A549 (cell line): ENCODE measurements around the gene CYP27B1.

Experiments used
- CEBPB ChIP-seq, 2 experiments: fragments of >200 bp in 1 of 2; sonication (Bioruptor Twin) in 1 of 2; formaldehyde crosslinking in 1 of 2; IDR thresholded peaks; 2 replicates each; pipeline ENCODE4 v1.6.1; 2012 to 2016
- ESRRA ChIP-seq: fragments of 150-350 bp; IDR thresholded peaks from 2 replicates; pipeline ENCODE4 v1.6.1; 2014; ENCODE audit warnings: mild to moderate bottlenecking, low read length, borderline replicate concordance
- POLR2A ChIP-seq: IDR thresholded peaks from 2 replicates; pipeline ENCODE4 v1.6.1; 2012; ENCODE audit warnings: mild to moderate bottlenecking, low read length
- POLR2AphosphoS2 ChIP-seq: conservative IDR thresholded peaks from 2 replicates; pipeline ENCODE4 v1.6.1; 2012; ENCODE audit warnings: low read length, improper control_type of control experiment, inconsistent platforms
- ZC3H11A ChIP-seq: fragments of 450-650 bp; IDR thresholded peaks from 2 replicates; pipeline ENCODE4 v1.6.1; 2014; ENCODE audit warnings: antibody characterized with exemption, mild to moderate bottlenecking
- TF ChIP-seq, protein P1 (sequence below): fragments of >200 bp; sonication (Bioruptor Twin); formaldehyde crosslinking; IDR thresholded peaks from 3 replicates; pipeline ENCODE4 v1.5.1; 2016
- TF ChIP-seq, protein P2 (sequence below): IDR thresholded peaks from 2 replicates; pipeline ENCODE4 v1.6.1; 2012
- TF ChIP-seq, protein P3 (sequence below): fragments of >200 bp; sonication (Bioruptor Twin); formaldehyde crosslinking; IDR thresholded peaks from 3 replicates; pipeline ENCODE4 v1.6.1; 2016
- TF ChIP-seq, protein P4 (sequence below): fragments of 200-600 bp; sonication (generic); IDR thresholded peaks from 2 replicates; pipeline ENCODE4 v1.6.1; 2016; ENCODE audit warnings: antibody characterized with exemption, mild to moderate bottlenecking, moderate library complexity
- TF ChIP-seq, protein P5 (sequence below): fragments of 250-450 bp; sonication (Bioruptor Pico); IDR thresholded peaks from 2 replicates; pipeline ENCODE4 v1.5.0; 2021; ENCODE audit warnings: mild to moderate bottlenecking, moderate library complexity, borderline replicate concordance
- TF ChIP-seq, protein P6 (sequence below): fragments of 150-350 bp; IDR thresholded peaks from 2 replicates; pipeline ENCODE4 v1.6.1; 2014; ENCODE audit warnings: low read depth, mild to moderate bottlenecking, low read length

DNA sequence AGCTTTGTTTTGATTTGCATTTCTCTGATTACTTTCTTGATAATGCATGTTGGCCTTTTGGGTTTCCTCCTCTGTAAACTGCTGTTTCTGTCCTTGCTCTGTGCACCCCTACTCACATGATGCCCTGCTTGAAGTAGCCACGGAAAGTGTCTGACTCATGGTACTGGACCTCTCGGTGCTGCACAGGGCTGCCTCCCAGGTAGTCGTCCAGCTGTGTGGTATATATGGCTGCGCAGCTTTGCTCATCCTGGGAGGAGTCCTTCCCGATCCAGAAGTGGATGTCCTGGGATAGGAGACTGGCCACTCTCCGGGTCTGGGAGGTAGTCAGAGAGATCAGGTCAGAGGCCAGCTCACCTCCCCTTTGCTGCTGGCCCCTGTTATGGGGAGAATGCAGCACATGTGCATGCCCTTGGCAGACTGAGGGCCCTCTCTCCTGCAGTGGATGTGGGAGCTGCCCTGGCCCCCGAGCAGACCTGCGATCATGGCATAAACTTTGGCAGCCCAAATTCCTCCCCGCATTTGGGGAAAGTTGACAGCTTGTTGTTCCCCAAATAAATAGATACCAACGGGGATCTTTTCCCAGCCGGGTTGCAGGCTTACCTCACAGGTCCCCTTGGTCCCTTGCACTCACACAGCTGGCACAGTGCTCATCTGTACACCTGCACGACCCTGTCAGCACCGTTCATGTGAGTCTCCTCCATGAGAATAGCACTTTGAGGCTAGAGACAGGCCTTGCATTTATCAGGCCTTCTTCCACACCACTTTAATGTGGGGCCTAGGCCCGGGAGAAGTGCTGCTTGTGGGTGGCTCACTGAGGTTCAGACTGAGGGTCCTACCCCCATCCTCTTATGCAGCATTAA, 46.5 kb upstream of the CYP27B1 start:
- TF ChIP-seq, protein P1, sequence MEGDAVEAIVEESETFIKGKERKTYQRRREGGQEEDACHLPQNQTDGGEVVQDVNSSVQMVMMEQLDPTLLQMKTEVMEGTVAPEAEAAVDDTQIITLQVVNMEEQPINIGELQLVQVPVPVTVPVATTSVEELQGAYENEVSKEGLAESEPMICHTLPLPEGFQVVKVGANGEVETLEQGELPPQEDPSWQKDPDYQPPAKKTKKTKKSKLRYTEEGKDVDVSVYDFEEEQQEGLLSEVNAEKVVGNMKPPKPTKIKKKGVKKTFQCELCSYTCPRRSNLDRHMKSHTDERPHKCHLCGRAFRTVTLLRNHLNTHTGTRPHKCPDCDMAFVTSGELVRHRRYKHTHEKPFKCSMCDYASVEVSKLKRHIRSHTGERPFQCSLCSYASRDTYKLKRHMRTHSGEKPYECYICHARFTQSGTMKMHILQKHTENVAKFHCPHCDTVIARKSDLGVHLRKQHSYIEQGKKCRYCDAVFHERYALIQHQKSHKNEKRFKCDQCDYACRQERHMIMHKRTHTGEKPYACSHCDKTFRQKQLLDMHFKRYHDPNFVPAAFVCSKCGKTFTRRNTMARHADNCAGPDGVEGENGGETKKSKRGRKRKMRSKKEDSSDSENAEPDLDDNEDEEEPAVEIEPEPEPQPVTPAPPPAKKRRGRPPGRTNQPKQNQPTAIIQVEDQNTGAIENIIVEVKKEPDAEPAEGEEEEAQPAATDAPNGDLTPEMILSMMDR = no peak
- TF ChIP-seq, protein P2, sequence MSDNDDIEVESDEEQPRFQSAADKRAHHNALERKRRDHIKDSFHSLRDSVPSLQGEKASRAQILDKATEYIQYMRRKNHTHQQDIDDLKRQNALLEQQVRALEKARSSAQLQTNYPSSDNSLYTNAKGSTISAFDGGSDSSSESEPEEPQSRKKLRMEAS = no peak
- no peak for TF ChIP-seq POLR2A
- TF ChIP-seq POLR2AphosphoS2 = no peak
- TF ChIP-seq, protein P3, sequence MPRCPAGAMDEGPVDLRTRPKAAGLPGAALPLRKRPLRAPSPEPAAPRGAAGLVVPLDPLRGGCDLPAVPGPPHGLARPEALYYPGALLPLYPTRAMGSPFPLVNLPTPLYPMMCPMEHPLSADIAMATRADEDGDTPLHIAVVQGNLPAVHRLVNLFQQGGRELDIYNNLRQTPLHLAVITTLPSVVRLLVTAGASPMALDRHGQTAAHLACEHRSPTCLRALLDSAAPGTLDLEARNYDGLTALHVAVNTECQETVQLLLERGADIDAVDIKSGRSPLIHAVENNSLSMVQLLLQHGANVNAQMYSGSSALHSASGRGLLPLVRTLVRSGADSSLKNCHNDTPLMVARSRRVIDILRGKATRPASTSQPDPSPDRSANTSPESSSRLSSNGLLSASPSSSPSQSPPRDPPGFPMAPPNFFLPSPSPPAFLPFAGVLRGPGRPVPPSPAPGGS = no peak
- TF ChIP-seq, protein P4, sequence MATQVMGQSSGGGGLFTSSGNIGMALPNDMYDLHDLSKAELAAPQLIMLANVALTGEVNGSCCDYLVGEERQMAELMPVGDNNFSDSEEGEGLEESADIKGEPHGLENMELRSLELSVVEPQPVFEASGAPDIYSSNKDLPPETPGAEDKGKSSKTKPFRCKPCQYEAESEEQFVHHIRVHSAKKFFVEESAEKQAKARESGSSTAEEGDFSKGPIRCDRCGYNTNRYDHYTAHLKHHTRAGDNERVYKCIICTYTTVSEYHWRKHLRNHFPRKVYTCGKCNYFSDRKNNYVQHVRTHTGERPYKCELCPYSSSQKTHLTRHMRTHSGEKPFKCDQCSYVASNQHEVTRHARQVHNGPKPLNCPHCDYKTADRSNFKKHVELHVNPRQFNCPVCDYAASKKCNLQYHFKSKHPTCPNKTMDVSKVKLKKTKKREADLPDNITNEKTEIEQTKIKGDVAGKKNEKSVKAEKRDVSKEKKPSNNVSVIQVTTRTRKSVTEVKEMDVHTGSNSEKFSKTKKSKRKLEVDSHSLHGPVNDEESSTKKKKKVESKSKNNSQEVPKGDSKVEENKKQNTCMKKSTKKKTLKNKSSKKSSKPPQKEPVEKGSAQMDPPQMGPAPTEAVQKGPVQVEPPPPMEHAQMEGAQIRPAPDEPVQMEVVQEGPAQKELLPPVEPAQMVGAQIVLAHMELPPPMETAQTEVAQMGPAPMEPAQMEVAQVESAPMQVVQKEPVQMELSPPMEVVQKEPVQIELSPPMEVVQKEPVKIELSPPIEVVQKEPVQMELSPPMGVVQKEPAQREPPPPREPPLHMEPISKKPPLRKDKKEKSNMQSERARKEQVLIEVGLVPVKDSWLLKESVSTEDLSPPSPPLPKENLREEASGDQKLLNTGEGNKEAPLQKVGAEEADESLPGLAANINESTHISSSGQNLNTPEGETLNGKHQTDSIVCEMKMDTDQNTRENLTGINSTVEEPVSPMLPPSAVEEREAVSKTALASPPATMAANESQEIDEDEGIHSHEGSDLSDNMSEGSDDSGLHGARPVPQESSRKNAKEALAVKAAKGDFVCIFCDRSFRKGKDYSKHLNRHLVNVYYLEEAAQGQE = no peak
- TF ChIP-seq, protein P5, sequence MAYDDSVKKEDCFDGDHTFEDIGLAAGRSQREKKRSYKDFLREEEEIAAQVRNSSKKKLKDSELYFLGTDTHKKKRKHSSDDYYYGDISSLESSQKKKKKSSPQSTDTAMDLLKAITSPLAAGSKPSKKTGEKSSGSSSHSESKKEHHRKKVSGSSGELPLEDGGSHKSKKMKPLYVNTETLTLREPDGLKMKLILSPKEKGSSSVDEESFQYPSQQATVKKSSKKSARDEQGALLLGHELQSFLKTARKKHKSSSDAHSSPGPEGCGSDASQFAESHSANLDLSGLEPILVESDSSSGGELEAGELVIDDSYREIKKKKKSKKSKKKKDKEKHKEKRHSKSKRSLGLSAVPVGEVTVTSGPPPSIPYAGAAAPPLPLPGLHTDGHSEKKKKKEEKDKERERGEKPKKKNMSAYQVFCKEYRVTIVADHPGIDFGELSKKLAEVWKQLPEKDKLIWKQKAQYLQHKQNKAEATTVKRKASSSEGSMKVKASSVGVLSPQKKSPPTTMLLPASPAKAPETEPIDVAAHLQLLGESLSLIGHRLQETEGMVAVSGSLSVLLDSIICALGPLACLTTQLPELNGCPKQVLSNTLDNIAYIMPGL (CRISPR knock-in tag) = no peak
- TF ChIP-seq ESRRA = no peak
- TF ChIP-seq, protein P6, sequence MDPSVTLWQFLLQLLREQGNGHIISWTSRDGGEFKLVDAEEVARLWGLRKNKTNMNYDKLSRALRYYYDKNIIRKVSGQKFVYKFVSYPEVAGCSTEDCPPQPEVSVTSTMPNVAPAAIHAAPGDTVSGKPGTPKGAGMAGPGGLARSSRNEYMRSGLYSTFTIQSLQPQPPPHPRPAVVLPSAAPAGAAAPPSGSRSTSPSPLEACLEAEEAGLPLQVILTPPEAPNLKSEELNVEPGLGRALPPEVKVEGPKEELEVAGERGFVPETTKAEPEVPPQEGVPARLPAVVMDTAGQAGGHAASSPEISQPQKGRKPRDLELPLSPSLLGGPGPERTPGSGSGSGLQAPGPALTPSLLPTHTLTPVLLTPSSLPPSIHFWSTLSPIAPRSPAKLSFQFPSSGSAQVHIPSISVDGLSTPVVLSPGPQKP = no peak
- no peak for TF ChIP-seq ZC3H11A
- no peak for TF ChIP-seq CEBPB (IDR thresholded peaks at IDR 0.05)
